Mucosa of descending colon (tissue), 3 donors: ENCODE data around the gene FAM240B. TPM values are rescaled to one million over a fixed set of nuclear protein-coding genes. Genes with fewer than 3 reads are reported as not detected.

Experiments used
- ATAC-seq: fragments of 200-7000 bp; cut with Tn5 transposase; one replicate; pipeline ENCODE4 v1.9.1; 2020; ENCODE audit warnings: mild to moderate bottlenecking, moderate library complexity
- DNase-seq, 3 donors: peaks; one replicate each; pipeline ENCODE4 v3.0.0-alpha.2; 2020
- H3K36me3 ChIP-seq: fragments of 200-600 bp; one replicate; pipeline ENCODE4 v1.8.0; 2021; ENCODE audit warnings: low read depth, mild to moderate bottlenecking
- H3K4me1 ChIP-seq: fragments of 200-600 bp; one replicate; pipeline ENCODE4 v1.8.0; 2021; ENCODE audit warnings: low read depth, mild to moderate bottlenecking
- H3K4me3 ChIP-seq: fragments of 200-600 bp; one replicate; pipeline ENCODE4 v1.8.0; 2021; ENCODE audit warnings: mild to moderate bottlenecking
- H3K9me3 ChIP-seq: fragments of 200-600 bp; one replicate; pipeline ENCODE4 v1.8.0; 2021; ENCODE audit warnings: mild to moderate bottlenecking
- CTCF ChIP-seq: fragments of 200-600 bp; IDR thresholded peaks from one replicate; pipeline ENCODE4 v1.8.0; 2022; ENCODE audit warnings: antibody characterized with exemption, mild to moderate bottlenecking
- intact Hi-C, 2 donors: fragments of 100-400 bp; cut with DNase I in 1 of 2; cut with micrococcal nuclease in 1 of 2; formaldehyde crosslinking; loops; one replicate each; pipeline versions ENCODE4 v1.11.0 to v1.11.1; 2022; cut with DNase I, micrococcal nuclease
- total RNA-seq, 3 donors: library from RNA; stranded (reverse); fragmentation: NEBNext Ultra II Directional in 2 of 3; extraction: Animal tissue kit (Norgen Biotek cat#: 25700) in 2 of 3; gene quantifications; one replicate each; pipeline versions ENCODE4 v1.2.1 to v1.2.4, GENCODE V29; 2021 to 2023
- donor health status: DM: no; HTN: no; CAD: no; lungs with moderate emphysema.
- donor health status: DM: no; HTN: no; CAD: no.
- donor health status: DM: no; HTN: yes; CAD: no.

The FAM240B gene
- total RNA-seq, 3 donors from 2014 or later = not detected

DNA sequence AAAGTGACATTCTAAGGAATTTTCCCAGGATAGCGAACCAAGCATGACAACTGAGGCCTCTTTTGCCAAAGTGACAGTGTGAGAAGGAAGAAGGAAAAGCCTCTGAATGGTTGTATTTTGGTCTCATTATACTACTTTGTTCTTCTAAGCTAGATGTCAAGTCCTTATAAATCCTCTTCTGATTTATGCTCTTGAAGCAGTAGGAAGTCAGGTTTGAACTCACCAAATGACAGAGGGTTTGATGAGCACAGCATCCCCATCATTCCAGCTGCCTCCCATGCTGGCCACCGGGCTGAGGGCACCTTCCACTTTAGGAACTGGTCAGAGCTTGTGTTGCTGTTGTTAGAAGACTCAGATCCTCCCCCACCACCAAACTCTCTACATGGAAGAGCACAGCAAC is 44.1 kb downstream of the FAM240B start:
- DNase-seq (no peak), ATAC-seq (no peak)
- peaks cover 8% of the 10 kb centered on the region for H3K4me1 ChIP-seq
- no peak for TF ChIP-seq CTCF
- H3K9me3 ChIP-seq = no peaks in the 10 kb centered on the region
- no peak overlapping the region for H3K4me3 ChIP-seq
- intact Hi-C loops = no loop called here
- H3K36me3 ChIP-seq = no peaks in the 10 kb centered on the region

DNA sequence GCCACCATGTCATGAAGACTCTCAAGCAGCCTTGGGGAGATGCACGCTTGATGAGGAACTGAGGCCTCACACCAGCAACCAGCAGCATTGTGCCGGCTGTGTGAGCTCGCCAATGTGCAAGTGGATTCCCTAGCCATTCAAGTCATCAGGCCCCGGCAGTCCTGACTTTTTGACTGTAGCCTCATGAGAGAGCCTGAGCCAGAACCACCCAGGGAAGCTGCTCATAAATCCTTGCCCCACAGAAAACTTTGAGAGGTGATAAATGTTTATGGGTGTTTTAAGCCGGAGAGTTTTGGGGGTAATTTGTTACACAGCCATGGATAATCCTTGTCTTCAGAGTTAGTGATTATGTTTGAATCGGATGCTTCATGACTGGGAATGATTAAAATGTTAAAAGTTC is 44.7 kb downstream of the FAM240B start:
- no peak for ATAC-seq
- intact Hi-C loops = no loop called here
- no peak for TF ChIP-seq CTCF
- no peak overlapping the region for H3K4me3 ChIP-seq
- no peaks in the 10 kb centered on the region for H3K36me3 ChIP-seq
- H3K9me3 ChIP-seq = no peaks in the 10 kb centered on the region
- H3K4me1 ChIP-seq = peaks cover 8% of the 10 kb centered on the region
- no peak for DNase-seq

DNA sequence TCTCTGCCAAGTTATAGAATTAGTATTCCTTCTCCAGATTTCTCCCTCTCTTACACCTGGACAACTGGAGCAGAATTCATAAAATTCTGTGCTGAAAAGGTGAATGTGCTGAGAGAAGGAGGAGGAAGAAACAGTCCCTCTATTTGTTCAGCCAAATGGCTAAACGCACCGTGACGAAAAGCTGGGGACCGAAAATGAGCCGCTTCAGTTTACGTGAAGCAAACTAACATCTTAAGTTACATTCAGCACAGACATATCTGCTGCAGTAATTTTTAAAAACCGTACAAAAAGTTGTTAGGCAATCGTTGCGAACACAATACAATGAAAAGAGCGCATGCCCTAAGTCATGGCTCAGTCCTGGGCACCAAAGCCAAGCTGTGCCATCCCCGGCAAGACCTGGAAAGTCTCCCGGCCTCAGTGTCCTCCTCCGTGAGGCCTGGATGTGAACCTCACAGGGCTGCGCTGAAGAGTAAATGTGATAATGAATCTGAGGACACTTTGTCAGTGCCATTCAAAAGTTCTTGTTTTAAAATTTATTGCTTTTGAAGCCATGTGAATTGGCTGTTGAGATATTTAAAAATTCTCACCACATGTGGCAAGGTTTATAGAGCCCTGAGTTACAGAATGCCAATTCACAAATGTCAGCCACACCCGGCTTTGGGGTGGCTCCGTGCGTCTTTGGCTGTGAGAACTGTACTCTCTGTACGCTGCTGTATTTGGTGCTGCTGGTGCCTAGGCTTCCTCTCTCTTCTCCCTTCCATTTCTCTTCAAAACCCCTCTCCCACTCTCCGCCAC is 46.3 kb downstream of the FAM240B start:
- intact Hi-C loops = no loop called here
- peaks cover 8% of the 10 kb centered on the region for H3K4me1 ChIP-seq
- DNase-seq (no peak), ATAC-seq (no peak)
- TF ChIP-seq CTCF = no peak
- H3K36me3 ChIP-seq = no peaks in the 10 kb centered on the region
- H3K4me3 ChIP-seq = no peak overlapping the region
- no peaks in the 10 kb centered on the region for H3K9me3 ChIP-seq

DNA sequence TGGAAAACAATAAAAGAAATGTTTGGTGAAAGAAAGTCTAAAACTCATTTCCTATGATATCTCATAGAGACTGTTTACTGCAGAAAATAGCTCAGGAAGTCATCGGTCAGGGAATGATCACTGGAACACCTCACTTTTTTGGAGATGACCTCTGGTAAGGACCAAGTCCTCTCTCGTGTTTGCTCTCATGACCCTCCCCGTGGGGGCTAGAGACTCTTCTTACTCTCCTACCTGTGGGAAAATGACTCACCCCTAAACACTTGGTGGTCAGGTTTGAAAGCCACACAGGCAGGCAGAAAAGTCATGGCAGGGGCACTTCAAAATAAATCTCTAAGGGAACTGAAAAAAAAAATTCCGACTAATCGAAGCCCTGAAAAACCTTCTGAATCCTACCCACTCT is 48.2 kb downstream of the FAM240B start:
- DNase-seq = no peak
- Histone ChIP-seq H3K9me3 (no peaks in the 10 kb centered on the region), H3K36me3 (no peaks in the 10 kb centered on the region), H3K4me3 (no peak overlapping the region), H3K4me1 (peaks cover 8% of the 10 kb centered on the region)
- intact Hi-C loops = no loop called here
- ATAC-seq = no peak
- TF ChIP-seq CTCF = no peak

DNA sequence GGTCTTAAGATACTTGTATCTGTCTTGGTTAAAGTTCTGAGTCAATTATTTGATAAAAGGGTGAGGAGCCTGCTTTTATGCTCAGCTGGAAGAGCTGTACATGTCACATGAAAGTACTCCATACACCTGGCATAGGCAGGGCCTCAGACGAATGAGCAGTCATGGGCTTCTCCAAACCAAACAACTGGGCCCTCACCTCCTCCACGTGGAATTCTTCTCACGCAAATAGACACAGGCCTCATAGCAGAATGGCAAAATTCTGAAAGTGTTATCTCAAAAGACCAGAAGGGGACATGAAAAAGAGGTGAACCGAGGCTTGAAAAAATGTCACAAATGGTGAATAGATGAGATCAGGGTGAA is 48.6 kb downstream of the FAM240B start:
- no peaks in the 10 kb centered on the region for H3K9me3 ChIP-seq

More for the DNA sequence above, 48.6 kb downstream of the FAM240B start:
- Histone ChIP-seq H3K36me3 (no peaks in the 10 kb centered on the region), H3K4me3 (no peak overlapping the region), H3K4me1 (peaks cover 8% of the 10 kb centered on the region)
- ATAC-seq (no peak), DNase-seq (no peak)
- TF ChIP-seq CTCF = no peak
- intact Hi-C loops = no loop called here
